GM19395 (cell line): ENCODE data around the gene AOX1.

Experiments
- ATAC-seq: cut with Tn5 transposase; IDR thresholded peaks from one replicate; pipeline ENCODE4 v1.9.1; 2021; ENCODE audit warnings: mild to moderate bottlenecking, moderate library complexity; ENCODE audit not compliant: unreplicated experiment

The AOX1 gene

DNA sequence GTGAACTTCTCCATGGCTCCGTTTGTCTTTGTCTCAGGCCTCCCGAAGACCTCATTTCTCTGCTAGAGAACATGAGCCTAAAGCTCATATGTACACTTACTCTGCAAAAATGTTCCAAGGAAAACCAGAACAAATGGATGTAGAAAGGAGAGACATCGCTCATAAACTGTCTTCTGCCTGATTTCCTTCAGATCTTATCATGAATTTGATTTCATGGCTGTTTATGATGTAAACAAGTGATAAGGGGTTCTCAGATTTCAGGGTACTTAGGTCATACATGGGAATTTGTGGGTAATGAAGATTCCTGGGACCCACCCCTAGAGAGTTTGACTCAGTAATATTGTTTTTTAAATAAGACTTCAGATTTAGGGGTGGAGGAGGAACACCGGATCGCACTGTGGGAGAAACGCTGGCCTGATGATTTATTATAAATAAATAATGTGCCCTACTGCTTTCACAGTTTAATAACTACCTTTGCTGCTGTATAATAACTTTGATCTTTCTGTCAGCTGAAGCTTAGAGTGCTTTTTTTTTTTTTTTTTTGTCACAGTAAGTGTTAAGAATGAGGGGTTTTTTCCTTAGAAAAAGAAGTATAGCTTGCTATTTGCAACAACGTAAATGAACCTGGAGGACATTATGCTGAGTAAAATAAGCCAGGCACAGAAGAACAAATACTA lies 14.9 kb downstream of the AOX1 start:
- ATAC-seq, result no peak

DNA sequence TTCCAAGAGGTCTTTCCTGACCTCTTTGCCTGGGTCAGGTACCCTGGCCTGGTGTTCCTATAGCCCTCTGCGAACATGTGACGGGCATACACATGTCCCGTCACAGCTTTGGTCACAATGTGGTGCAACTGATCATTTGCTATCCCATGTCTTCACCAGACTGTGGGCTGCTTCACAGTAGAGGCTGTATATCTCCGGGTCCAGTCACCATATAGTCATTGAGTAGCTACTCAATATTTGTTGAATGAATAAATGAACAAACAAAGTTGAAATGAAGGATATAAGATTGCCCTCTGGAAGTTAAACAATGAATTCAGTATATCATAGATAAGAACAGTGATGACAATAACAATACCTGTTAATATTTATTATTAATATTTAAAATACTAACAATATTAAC lies 16.8 kb downstream of the AOX1 start:
- ATAC-seq, result no peak

DNA sequence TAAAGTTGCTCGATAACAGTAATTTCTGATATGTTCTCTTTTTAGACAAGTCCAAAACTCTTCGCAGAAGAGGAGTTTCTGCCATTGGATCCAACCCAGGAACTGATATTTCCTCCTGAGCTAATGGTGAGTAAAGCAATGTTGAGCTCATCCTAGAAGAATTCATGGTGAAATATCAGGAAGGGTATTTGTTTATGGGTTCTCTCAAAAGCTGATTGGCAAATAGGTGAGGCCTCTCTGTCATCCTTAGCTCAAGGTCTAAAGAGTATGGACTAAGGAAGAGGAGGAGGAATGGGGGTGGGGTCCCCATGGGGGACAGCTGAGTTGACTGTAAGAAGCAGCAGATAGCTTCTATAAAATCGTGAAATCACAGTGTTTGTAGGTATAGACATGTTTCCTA lies 18.2 kb downstream of the AOX1 start:
- no peak for ATAC-seq

DNA sequence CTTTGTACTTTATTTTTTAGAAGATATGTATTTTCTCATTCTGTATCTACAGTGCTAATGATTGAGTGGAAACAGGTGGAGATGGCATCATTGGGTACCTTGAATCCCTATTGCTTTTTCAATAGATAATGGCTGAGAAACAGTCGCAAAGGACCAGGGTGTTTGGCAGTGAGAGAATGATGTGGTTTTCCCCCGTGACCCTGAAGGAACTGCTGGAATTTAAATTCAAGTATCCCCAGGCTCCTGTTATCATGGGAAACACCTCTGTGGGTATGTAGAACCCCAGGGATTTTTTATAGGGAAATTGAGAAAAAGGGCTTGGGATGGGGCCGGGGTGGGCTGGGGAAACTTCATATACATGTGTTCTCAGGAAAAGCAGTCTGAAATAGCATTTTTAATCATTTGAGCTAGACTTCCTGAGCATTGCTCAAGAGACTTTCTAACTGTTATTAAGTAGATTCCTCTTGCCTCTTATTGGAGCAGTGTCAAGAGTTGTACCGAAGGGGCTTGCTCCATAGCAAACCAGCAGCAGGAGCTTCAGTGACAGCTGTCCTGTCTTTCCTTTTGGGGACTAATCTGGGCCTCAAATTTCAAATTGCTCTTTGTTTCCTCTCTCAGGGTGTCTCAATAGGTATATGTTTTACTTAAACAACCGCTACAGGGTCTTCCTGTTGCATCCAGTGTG lies 18.9 kb downstream of the AOX1 start:
- no peak for ATAC-seq

DNA sequence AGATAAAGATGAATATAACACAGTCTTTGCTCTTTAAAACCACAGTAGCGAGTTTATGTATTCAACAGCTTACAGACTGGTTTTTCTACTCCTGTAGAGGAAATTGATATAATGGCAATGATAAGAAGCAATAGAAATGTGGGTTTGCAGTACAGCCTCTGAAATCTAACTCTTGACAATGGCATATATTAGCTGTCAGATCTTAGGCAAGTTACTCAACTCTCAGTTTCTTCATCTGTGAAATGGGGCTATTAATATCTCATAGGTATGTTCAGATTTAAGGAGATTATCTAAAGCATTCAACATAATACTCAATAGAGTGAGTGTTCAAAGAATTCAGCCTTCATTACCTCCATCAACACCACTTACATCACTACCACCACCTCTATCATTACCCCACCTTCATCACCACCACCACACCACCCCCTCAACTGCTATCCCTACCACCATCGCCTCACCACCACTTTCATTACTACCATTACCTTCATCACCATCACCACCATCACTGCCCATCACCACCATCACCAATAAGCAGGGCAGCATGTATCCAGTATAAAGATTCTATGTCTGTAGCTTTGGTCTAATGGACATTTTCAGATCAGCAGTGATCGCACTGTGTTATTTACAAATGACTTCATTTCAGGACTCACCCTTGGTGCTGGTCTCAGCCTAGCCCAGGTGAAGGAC lies 22.7 kb downstream of the AOX1 start:
- no peak for ATAC-seq

DNA sequence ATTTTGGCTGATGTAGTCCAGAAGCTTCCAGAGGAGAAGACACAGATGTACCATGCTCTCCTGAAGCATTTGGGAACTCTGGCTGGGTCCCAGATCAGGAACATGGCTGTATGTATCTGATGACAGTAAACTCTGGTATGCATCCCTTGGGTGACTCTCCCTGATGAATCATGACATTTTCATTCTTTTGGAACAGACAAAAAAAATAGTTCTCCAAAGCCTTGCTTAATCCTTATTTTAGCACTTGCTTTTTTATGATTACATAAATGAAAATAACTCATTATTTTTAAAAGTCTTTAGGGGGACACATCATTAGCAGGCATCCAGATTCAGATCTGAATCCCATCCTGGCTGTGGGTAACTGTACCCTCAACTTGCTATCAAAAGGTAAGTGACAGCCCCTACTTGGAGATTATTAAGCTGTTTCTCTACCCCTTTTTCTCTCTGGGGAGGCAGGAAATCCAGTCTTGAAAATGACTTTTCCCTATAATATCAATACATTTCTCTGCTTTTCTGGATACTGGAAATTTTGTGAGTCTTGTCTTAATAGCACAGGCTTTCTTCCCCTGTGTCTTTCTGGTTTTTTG lies 23.3 kb downstream of the AOX1 start:
- no peak for ATAC-seq

DNA sequence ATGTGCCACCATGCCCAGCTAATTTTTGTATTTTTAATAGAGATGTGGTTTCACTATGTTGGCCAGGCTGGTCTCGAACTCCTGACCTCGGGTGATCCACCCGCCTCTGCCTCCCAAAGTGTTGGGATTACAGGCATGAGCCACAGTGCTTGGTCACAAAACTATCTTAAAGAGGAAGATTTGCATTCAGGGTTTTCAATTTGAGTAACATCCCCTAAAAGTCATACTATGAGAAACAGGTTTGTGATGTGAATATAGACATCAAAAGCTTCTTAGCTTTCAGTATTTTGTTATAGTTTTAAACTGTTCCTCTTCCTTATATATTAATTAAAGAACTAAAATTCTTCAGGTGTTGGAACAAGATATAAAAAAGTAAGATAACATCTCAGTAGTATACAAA lies 24.4 kb downstream of the AOX1 start:
- ATAC-seq, result peak; percentile 67

DNA sequence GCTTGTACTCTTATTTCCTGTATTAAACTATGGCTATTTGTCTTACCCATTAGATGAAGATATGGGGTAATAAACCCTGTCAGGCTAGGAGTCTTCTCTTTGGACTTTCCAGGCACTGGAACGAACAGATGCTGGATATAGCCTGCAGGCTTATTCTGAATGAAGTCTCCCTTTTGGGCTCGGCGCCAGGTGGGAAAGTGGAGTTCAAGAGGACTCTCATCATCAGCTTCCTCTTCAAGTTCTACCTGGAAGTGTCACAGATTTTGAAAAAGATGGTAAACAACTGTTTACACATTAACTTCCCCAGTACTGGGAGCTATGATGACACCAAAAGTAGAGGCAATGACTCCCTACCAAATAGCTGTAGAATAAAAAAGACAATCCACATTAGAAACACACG lies 27.9 kb downstream of the AOX1 start:
- no peak for ATAC-seq

DNA sequence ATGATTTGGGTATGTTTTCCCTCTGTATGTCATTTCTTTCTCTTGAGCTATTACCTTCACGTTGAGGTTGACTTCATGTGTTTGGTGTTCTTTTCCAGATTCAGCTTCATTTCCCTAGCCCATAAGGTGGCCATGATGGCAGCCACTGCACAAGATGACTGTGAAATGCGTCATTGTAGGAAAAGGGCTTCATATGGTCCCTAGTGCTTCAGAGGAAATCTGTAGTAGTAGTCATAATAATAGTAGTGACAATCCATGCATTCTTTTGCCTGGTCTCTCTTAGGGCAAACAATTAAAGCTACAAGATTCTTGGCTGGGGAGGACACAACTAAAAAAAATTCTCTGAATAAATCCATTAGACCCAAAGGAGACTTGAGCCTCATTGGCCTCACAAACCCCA lies 28.4 kb downstream of the AOX1 start:
- no peak for ATAC-seq

DNA sequence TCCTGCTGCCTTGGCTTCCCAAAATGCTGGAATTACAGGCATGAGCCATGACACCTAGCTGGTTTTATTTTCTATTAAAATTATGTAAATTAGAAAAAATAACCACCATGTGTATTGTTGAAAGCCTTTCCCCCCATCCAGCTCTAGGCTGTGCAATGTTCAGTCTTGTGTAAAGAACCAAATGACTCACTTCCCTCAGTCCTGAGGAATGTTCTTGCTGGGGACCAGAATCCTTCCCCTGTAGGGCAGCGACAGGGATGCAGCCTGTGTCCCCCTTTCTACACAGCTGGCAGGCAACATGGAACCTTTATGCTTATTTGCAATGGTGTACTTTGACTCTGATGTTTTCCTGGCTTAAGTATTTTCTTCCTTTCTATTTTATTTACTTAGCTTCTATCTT lies 29.4 kb downstream of the AOX1 start:
- no peak for ATAC-seq

DNA sequence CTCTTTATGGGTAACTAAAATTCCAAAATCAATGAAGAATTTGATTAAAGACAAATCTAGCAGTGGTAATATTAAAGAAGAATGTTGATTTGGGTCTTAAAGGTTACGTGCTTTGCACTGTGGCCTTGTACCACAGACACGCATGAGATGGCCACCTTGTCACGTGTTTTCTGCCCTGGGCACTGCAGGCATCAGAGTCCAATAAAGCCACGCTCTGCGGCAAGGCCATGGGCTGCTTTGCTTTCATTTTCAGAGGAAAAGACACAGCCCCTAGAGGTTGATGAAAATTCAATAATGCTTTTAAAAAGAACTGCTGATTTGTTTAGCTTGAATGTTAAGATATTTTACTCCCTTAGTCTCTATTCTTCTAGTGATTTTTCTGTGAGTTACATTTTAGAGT lies 30.4 kb downstream of the AOX1 start:
- ATAC-seq, result peak; percentile 50

DNA sequence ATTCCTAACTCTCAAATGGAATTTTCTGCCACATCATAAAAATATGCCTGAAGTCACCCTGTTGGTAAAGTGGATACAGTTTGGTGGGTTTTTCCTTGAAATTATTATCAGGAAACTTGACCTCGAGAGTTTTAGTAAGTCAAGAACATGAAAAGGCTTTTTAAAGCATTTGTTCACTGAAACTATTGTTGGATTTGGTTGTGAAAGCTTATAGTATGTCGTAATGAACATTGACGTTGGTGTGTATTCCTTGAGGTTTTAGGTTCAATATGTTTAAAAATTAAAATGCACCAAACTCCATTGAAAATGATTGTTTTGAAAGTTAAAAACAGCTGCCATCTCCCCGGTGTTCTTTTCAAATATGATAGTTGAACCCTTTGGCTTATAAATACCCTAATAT lies 30.8 kb downstream of the AOX1 start:
- no peak for ATAC-seq

DNA sequence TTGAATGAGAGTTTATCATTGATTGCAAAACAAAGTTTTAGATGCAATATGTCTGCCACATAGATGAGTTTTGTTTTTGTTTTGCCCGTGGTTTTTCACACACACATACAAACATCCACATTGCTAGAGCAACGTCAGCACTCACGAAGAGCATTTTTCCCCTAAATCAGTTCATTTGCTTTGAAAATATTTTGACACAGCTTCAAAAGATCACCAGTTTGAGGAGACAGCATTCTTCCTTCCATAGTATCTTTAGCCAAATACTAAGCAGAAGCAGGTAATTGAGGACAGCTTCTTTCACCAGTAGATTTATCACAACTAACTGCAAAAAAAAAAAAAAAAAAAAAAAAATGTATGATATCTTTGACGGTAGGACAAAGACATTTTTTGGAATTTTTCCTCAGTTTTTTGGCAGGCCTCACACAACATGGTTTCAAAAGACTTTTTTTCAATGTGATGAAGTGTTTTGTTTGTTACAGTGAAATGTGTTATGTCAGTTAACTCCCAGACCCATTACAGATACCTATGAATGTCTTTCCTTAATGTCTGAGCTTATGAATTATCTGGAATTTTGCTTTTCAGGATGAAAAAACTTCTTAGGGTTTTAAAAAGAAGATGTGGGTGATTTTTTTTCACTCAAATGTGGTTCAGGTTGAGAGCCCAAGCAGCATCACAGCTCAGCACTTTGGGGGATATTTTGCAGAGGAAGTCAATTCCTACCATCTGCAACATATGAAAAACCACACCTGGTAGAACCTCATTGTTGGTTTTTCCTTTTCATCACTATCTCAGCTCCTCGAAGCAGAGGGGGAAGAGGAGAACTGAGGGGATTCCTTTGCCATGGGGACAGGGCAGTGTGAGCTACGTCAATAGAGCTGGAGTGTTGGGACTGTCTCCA lies 31.6 kb downstream of the AOX1 start:
- no peak for ATAC-seq

DNA sequence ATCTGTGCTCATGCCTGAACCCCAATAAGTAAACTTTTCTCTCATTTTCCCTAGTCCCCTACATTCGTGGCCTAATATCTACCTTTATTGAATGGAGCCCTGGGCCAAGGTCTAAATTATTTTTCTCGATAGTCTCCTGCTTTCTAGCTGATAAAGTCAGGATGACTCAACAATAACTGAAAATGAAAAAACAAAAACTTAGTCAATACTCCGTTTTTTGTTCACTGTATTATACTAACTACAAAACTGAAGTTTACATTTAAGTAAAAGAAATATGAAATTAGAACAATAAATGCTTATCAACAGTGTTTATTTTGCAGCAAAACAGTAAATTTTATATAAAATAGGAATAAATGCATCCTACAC lies 32.2 kb downstream of the AOX1 start:
- no peak for ATAC-seq

DNA sequence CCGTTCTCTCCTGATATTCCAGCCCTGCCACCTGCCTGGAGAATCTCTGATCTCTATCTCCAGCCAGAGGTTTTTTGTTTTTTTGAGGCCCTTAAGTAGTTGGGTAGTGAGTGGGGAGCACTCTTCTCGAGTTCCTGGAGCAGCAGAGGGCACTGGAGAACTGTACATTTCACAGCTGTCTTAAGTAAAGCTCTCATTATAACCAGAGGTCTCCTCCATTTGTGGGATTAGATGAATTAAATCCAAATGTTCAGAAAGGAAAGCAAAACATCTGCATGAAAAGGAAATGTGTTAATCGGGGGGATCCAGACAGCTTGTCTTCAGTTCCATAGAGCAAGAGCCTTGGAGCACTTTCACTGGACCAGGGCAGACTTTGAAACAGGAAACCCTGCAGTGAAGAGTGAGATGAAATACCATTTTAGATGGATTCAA lies 32.8 kb downstream of the AOX1 start:
- no peak for ATAC-seq

DNA sequence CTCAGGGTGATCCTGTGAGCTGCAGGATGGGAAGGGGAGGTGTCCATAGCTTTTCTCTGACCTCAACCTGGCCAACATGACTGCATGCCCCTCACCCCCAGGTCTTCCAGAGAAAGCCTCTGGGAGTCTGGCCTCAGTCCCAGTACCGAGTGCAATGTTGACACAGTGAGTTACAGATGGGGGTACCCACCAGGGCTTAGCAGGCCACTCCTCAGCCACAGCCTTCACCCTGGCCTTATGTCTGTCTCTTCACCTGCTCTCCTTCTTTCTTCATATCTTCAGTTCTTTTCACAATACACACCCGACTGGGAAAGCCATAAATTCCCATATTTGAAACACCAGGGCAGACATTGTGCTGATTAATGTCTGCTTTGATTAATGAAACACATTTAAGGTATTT lies 33.5 kb downstream of the AOX1 start:
- no peak for ATAC-seq

DNA sequence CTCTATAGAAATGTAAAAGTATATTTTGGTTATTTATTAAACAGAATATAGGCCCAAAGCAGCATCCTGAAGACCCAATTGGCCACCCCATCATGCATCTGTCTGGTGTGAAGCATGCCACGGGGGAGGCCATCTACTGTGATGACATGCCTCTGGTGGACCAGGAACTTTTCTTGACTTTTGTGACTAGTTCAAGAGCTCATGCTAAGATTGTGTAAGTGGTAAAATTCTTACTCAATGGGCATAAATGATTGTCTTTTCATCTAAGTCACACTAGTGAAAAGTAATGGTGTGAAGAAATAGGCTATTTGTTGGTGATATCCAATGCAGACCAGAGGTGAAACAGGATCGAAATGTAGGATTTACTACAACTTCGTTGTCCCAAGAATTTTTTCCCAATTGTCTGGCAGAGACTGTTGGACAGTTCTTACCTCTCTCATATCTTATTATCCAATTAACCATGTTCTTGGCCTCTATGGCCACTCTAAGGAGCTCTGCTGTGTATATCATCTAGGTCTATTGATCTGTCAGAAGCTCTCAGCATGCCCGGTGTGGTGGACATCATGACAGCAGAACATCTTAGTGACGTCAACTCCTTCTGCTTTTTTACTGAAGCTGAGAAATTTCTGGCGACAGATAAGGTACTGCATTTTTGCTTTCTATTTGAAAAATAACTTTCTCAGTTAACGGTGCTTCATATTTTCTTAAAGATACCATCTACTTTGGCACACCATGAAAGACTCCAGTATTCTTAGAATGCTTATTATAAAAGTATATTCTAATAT lies 35.0 kb downstream of the AOX1 start:
- ATAC-seq, result no peak

DNA sequence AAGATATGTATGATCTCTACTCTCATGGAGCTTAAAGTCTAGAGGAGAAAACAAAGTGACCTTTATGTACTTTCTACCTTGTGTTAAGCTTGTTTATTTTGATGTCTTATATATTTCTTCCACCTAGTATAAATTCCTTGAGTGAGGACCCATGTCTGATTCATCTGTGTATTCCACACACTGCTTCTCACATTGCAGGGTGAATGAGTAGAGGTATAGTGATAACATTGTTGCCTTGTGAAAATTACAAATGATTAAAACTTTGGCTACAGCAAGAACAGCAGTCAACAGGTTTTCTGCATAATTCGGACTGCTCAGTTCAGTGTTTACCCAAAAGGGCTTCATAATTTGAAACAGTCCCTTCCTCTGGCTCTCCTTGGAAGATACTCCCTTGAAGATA lies 36.3 kb downstream of the AOX1 start:
- no peak for ATAC-seq

DNA sequence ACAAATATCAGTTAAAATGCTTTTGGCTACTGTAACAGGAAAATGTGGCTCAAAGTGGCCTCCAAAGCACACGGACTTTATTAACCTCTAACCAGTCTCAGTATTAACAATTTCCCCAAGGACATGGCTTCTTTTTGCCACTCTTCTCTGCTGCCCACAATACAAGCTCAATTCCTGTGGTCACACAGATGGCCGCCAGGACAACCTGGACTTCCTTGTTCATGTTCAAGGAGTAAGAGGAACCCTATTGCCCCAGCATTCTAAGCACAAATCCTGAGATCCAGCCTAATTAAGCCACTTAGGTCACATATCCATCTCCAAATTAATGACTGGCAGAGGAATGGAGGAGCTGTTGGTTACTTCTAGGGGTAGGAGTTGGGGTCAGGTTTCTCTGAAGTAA lies 38.2 kb downstream of the AOX1 start:
- ATAC-seq, result no peak

DNA sequence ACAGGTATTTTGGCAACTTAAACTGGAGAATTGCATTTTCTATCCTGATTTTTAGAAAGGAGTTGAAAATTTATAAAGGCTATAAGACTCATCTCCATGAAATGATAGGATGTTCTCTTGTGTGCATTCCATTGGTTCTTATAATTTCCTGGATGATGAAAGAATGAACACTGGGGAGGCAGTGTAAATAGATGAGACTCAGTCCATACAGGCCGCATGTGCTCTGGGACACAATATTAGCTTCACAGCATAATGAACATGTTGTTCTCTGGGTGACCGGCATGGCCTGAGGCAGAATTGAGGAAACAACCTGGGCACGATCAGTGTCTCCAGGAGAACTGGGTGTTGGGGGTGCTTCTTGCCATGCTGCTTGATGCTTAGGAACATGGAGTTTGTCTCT lies 38.8 kb downstream of the AOX1 start:
- ATAC-seq, result no peak
